ENCODE measurements around the gene ATL2. TPM values are rescaled to one million over a fixed set of nuclear protein-coding genes. Genes with fewer than 3 reads are reported as not detected.

ATL2 gene
- total RNA-seq, 2 donors from 2014 or later = 43.6 to 62.6 TPM

- H3K27ac ChIP-seq = no peak overlapping the region
- intact Hi-C loops (cut with DNase I) = loop anchor here (10.0 kb wide), 1 partner anchor 200 kb away; the partner anchor contains the start of gene CYP1B1
- WGBS, 2 donors = 46 to 49% methylated on average over 7 of the region's 7 CpGs
- TF ChIP-seq POLR2A (IDR thresholded peaks at IDR 0.05) (no peak), CTCF (IDR thresholded peaks at IDR 0.05) (peak in 6 of 7 experiments; percentile 25 to 71 (median 65))
- no peaks in the 10 kb centered on the region for H3K9me3 ChIP-seq
- ATAC-seq (peak; percentile 72), DNase-seq (peak in 3 of 4 donors; percentile 15 to 52 (median 17))
- H3K27me3 ChIP-seq = no peaks in the 10 kb centered on the region
- no peaks in the 10 kb centered on the region for H3K36me3 ChIP-seq (replicated peaks in 1 of 2; ENCODE audit: insufficient read depth in 1 of 2, low read depth in 2 of 2)
- H3K4me3 ChIP-seq = no peak overlapping the region
- no peaks in the 10 kb centered on the region for H3K4me1 ChIP-seq
These were observed 102.5 kb downstream of the ATL2 start for GRCh38 chr2:38274286-38275276.

- no peaks in the 10 kb centered on the region for H3K36me3 ChIP-seq (replicated peaks in 1 of 2; ENCODE audit: insufficient read depth in 1 of 2, low read depth in 2 of 2)
- no peak overlapping the region for H3K4me3 ChIP-seq
- no peak for TF ChIP-seq CTCF (IDR thresholded peaks at IDR 0.05)
- WGBS, 2 donors = 67 to 78% methylated on average over 3 of the region's 3 CpGs
- H3K9me3 ChIP-seq = no peaks in the 10 kb centered on the region
- H3K27me3 ChIP-seq = no peaks in the 10 kb centered on the region
- intact Hi-C loops (cut with DNase I) = loop anchor here (10.0 kb wide), 1 partner anchor 197 kb away; the partner anchor contains the start of gene CYP1B1
- no peaks in the 10 kb centered on the region for H3K4me1 ChIP-seq
- DNase-seq = no peak
- no peak overlapping the region for H3K27ac ChIP-seq
- ATAC-seq = no peak
These were observed 105.4 kb downstream of the ATL2 start for GRCh38 chr2:38271697-38272096.

- 100% methylated on average over 1 of the region's 1 CpG for WGBS, 2 donors
- intact Hi-C loops (cut with DNase I) = no loop called here
- no peak for DNase-seq
- H3K4me1 ChIP-seq = no peaks in the 10 kb centered on the region
- TF ChIP-seq CTCF (IDR thresholded peaks at IDR 0.05) (no peak), POLR2A (IDR thresholded peaks at IDR 0.05) (no peak)
- no peaks in the 10 kb centered on the region for H3K9me3 ChIP-seq
- H3K4me3 ChIP-seq = no peak overlapping the region
- ATAC-seq = no peak
- no peaks in the 10 kb centered on the region for H3K36me3 ChIP-seq (replicated peaks in 1 of 2; ENCODE audit: insufficient read depth in 1 of 2, low read depth in 2 of 2)
- no peaks in the 10 kb centered on the region for H3K27me3 ChIP-seq
- H3K27ac ChIP-seq = no peak overlapping the region
These were observed 107.7 kb downstream of the ATL2 start for GRCh38 chr2:38269421-38269820.

- Histone ChIP-seq H3K4me3 (no peak overlapping the region), H3K36me3 (replicated peaks in 1 of 2; ENCODE audit: insufficient read depth in 1 of 2, low read depth in 2 of 2) (no peaks in the 10 kb centered on the region), H3K27me3 (no peaks in the 10 kb centered on the region), H3K9me3 (no peaks in the 10 kb centered on the region), H3K27ac (no peak overlapping the region), H3K4me1 (no peaks in the 10 kb centered on the region)
- intact Hi-C loops (cut with DNase I) = no loop called here
- no peak for DNase-seq
- TF ChIP-seq CTCF (IDR thresholded peaks at IDR 0.05) = no peak
- TF ChIP-seq POLR2A (IDR thresholded peaks at IDR 0.05) = no peak
- WGBS, 2 donors = 82 to 85% methylated on average over 3 of the region's 3 CpGs
- no peak for ATAC-seq
These were observed 108.3 kb downstream of the ATL2 start for GRCh38 chr2:38268691-38269327.
